ENCODE data around the gene VASH1. TPM values are rescaled to one million over a fixed set of nuclear protein-coding genes. Genes with fewer than 3 reads are reported as not detected.
"Not testable (repeated sequence)": the region's sequence is repeated elsewhere in the genome, so short reads cannot be mapped to it uniquely, and the experiment has no call there.

Gene VASH1
- polyA plus RNA-seq, 3 donors from 2014 or later, result 1.6 to 2.9 TPM; not detected in 1

DNA sequence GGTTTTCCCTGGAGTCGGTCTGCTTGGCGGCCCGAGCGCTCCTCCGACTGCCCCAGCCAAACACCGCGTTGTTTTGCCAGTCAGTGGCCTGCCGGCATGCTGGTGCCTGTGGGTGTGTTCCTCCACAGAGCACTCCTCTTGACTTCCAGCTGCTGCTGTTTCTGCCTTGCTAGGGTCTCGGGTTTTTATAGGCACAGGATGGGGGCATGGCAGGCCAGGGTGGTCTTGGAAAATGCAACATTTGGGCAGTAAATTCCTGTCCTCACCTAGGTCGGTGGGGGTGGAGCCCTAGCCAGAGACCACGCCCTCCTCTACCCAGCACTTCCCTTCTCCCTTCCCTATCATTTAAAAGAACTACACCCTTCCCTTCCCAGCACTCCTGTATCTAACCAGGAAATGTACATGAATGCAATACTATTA is 34.7 kb upstream of the VASH1 start:
- H3K4me3 Mint-ChIP-seq, result no peak overlapping the region
- H3K27me3 Mint-ChIP-seq (ENCODE audit: low read depth in 3 of 3), result peaks cover 0 to 5% (median 0%) of the 10 kb centered on the region in 3 donors
- H3K9me3 Mint-ChIP-seq, result no peaks in the 10 kb centered on the region
- H3K36me3 Mint-ChIP-seq, result no peaks in the 10 kb centered on the region
- no peak for DNase-seq
- no peak overlapping the region for H3K27ac Mint-ChIP-seq
- no peaks in the 10 kb centered on the region for H3K4me1 Mint-ChIP-seq

DNA sequence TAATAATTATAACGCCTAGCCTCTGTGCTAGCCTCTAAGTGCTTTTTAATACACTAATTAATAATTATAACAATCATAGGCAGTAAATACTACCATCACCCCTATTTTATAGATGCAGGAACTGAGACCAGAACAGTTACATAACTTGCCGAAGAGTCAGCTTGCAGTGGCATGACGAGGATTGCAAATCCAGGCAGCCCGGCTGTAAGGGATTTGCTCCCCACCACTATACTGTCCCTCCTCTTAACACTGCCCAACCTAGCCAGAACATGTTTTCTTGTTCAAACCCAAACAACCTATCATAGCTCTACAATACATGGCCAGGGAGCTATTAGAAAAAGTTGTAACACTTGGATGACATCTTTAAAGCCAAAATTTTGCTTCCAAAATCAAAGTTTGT is 33.9 kb upstream of the VASH1 start:
- no peak overlapping the region for H3K27ac Mint-ChIP-seq

DNA sequence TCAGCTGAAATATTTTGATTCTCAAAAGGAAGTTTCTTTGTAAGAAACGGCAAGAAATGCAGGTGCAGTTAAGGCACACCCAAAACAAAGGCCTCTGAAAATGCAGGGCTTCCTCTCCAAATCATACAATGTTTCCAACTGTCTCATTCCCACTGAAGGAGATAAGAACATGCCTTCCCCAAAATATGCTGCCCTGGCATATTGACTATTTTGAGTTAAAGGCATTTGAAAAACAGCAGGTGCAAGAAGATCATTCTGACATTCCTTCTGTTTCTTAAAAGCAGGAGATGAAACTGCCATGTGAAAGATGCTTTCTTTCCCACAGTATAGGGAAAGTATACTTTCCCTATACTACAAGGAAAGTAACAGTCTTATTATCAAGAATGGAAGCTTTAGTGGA is 33.4 kb upstream of the VASH1 start:
- no peak for DNase-seq
- Mint-ChIP-seq H3K4me3 (no peak overlapping the region), H3K4me1 (no peaks in the 10 kb centered on the region), H3K27ac (no peak overlapping the region), H3K9me3 (no peaks in the 10 kb centered on the region), H3K27me3 (ENCODE audit: low read depth in 3 of 3) (peaks cover 0 to 3% (median 0%) of the 10 kb centered on the region in 3 donors), H3K36me3 (no peaks in the 10 kb centered on the region)

More for the DNA sequence above, 33.9 kb upstream of the VASH1 start:
- no peaks in the 10 kb centered on the region for H3K4me1 Mint-ChIP-seq
- no peak overlapping the region for H3K4me3 Mint-ChIP-seq
- H3K36me3 Mint-ChIP-seq, result no peaks in the 10 kb centered on the region
- H3K27me3 Mint-ChIP-seq (ENCODE audit: low read depth in 3 of 3), result peaks cover 0 to 3% (median 0%) of the 10 kb centered on the region in 3 donors
- no peaks in the 10 kb centered on the region for H3K9me3 Mint-ChIP-seq
- no peak for DNase-seq

DNA sequence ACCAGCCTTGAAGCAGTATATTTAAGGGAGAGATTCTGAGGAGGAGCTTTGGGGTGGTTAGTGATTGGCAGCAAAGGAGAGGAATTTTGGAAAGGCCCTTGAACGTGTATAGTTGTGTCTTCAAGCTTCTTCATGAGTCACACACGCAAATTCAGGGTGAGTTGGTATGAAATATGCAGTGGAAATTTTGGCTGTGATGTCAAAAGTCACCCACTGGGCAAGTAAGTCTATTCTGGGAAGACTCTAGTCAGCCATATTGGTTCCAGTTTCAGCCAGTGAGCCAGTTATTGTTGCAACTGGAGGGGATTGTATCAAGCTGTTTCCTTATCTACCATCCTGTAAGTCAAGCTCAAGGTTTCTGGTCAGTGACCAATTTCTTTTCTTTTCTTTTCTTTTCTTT is 32.0 kb upstream of the VASH1 start:
- DNase-seq, result no peak
- no peaks in the 10 kb centered on the region for H3K4me1 Mint-ChIP-seq
- no peaks in the 10 kb centered on the region for H3K36me3 Mint-ChIP-seq
- no peaks in the 10 kb centered on the region for H3K9me3 Mint-ChIP-seq
- H3K4me3 Mint-ChIP-seq, result no peak overlapping the region
- no peak overlapping the region for H3K27ac Mint-ChIP-seq
- peaks cover 0 to 3% (median 0%) of the 10 kb centered on the region in 3 donors for H3K27me3 Mint-ChIP-seq (ENCODE audit: low read depth in 3 of 3)

DNA sequence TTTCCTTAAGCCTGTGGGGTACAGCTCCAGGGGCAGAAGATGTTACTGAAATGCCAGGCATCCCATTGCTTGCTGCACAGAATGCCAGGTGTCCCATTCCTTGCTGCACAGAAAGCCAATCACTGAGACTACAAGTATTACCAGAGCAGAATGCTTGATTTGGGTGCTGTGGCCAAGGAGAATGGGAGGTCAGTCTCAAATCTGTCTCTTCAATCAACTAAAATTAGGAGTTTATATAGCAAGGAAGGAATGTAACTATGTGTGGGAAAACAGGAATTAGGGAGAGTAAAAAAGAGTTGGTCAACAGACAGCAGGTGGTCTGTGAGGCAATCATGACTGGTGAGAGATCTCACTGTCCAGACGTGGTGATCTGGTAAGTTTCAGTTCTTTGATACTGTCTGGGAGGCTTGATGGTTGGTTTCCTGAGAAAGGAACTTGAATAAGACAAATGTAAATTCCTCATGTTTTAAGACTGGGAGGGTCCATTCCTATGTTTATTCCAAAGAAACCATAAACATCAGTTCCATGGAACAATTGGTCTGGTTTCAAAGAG is 31.2 kb upstream of the VASH1 start:
- no peaks in the 10 kb centered on the region for H3K36me3 Mint-ChIP-seq
- H3K27me3 Mint-ChIP-seq (ENCODE audit: low read depth in 3 of 3), result peaks cover 0 to 3% (median 0%) of the 10 kb centered on the region in 3 donors
- no peaks in the 10 kb centered on the region for H3K4me1 Mint-ChIP-seq
- no peak overlapping the region for H3K27ac Mint-ChIP-seq
- H3K9me3 Mint-ChIP-seq, result no peaks in the 10 kb centered on the region
- DNase-seq, result no peak
- H3K4me3 Mint-ChIP-seq, result no peak overlapping the region

DNA sequence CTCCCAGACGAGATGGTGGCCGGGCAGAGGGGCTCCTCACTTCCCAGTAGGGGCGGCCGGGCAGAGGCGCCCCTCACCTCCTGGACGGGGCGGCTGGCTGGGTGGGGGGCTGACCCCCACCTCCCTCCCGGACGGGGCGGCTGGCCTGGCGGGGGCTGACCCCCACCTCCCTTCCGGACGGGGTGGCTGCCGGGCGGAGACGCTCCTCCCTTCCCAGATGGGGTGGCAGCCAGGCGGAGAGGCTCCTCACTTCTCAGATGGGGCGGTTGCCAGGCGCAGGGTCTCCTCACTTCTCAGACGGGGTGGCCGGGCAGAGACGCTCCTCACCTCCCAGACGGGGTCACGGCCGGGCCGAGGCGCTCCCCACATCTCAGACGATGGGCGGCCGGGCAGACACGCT is 26.8 kb upstream of the VASH1 start:
- not testable (repeated sequence) for H3K36me3 Mint-ChIP-seq; H3K4me3 Mint-ChIP-seq; H3K27me3 Mint-ChIP-seq (ENCODE audit: low read depth in 3 of 3); H3K27ac Mint-ChIP-seq; H3K9me3 Mint-ChIP-seq; DNase-seq; H3K4me1 Mint-ChIP-seq

DNA sequence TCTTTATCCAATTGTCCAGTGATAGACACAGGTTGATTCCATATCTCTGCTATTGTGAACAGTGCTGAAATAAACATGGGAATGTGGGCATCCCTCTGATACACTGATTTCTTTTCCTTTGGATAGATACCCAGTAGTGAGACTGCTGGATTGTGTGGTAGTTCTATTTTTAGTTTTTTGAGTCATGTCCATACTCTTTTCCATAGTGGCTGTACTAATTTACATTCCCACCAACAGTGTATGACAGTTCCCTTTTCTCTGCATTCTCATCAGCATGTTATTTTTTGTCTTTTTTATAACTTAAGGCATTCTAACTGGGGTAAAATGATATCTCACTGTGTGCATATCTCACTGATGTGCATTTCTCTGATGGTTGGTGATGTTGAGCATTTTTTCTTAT is 24.8 kb upstream of the VASH1 start:
- peaks cover 0 to 7% (median 3%) of the 10 kb centered on the region in 3 donors for H3K36me3 Mint-ChIP-seq
- no peak for DNase-seq
- H3K4me3 Mint-ChIP-seq, result no peak overlapping the region
- H3K27ac Mint-ChIP-seq, result no peak overlapping the region
- H3K27me3 Mint-ChIP-seq (ENCODE audit: low read depth in 3 of 3), result peaks cover 3 to 8% (median 3%) of the 10 kb centered on the region in 3 donors
- peaks cover 15 to 25% (median 18%) of the 10 kb centered on the region in 6 donors for H3K9me3 Mint-ChIP-seq
- H3K4me1 Mint-ChIP-seq, result no peaks in the 10 kb centered on the region

DNA sequence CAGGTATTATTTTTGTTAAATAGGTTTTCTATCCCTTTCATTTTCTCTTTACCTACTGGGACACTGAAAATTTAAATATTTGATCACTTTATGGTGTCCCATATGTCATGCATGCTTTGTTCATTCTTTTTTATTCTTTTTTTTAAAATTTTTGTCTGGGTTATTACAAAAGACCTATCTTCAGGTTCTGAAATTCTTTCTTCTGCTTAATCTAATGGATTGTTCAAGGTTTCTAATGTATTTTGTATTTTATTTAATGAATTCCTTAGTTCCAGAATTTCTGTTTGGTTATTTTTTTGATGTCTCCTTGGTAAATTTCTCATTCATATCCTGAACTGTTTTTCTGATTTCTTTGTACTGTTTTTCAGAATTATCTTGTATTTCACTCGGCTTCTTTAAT is 20.2 kb upstream of the VASH1 start:
- H3K4me1 Mint-ChIP-seq, result no peaks in the 10 kb centered on the region
- no peak for DNase-seq
- H3K27me3 Mint-ChIP-seq (ENCODE audit: low read depth in 3 of 3), result peaks cover 3 to 8% (median 4%) of the 10 kb centered on the region in 3 donors
- no peak overlapping the region for H3K27ac Mint-ChIP-seq
- peaks cover 0 to 7% (median 3%) of the 10 kb centered on the region in 3 donors for H3K36me3 Mint-ChIP-seq
- no peak overlapping the region for H3K4me3 Mint-ChIP-seq
- H3K9me3 Mint-ChIP-seq, result peaks cover 15 to 32% (median 25%) of the 10 kb centered on the region in 6 donors

DNA sequence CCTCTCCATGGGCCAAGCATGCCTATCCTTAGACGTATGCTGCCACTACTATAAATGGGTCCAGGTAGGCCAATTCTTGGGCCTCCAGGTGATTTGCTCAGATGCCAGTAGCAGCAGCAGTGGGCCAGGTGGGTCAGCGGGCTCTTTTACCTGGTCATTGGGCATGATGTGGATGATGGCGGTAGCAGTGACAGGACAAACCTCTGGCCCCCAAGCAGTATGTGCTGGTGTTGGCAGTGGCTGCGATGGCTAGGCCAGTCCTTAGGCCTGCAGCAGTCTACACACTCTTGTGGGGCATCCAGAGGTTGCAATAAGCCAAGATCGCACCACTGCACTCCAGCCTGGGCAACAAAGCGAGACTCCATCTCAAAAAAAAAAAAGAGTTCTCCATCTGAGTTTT is 19.1 kb upstream of the VASH1 start:
- no peak for DNase-seq
- Mint-ChIP-seq H3K36me3 (peaks cover 0 to 7% (median 3%) of the 10 kb centered on the region in 3 donors), H3K27me3 (ENCODE audit: low read depth in 3 of 3) (peaks cover 3 to 8% (median 4%) of the 10 kb centered on the region in 3 donors), H3K9me3 (peaks cover 15 to 32% (median 25%) of the 10 kb centered on the region in 6 donors), H3K4me1 (no peaks in the 10 kb centered on the region), H3K27ac (no peak overlapping the region), H3K4me3 (no peak overlapping the region)

DNA sequence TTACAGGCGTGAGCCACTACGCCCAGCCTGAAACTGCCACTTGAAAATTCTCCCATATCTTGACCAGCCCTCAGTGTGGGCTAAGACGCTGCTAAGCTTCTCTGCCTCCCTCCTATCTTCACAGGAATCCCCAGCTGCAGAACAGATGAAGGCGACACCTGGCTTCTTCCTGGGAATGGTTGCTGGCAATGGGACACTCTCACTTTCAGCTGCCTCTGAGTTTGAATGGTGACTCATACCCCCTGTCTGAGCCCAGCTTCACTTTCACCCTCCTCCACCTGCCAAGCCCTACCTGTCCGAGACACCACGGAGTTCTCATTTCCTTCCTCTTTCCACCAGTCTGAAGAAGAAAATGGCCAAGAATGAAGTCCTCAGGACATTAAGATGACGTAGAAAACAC is 18.3 kb upstream of the VASH1 start:
- Mint-ChIP-seq H3K36me3 (peaks cover 0 to 7% (median 3%) of the 10 kb centered on the region in 3 donors), H3K9me3 (peaks cover 15 to 32% (median 25%) of the 10 kb centered on the region in 6 donors), H3K4me3 (no peak overlapping the region)

DNA sequence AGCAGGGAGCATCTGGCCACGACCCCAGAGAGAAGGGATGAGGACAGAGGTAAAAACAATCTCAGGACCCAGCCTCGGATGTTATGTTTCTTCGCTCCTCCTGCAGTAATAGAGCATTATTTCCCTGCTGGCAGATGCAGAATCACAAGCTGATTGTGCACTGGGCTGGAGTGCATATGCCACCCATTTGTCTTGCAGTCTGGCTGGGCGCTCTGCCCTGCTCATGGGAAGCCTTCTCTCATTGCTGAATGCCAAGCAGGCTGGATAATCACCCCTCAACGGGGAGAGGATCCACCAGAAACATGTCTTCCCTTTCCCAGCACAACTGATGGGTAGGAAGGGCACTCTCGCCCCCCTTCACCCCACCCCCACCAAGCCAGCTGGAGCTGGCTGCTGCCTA is 8.5 kb upstream of the VASH1 start:
- H3K4me3 Mint-ChIP-seq, result no peak overlapping the region

More for the DNA sequence above, 18.3 kb upstream of the VASH1 start:
- DNase-seq, result no peak
- H3K27me3 Mint-ChIP-seq (ENCODE audit: low read depth in 3 of 3), result peaks cover 3 to 10% (median 4%) of the 10 kb centered on the region in 3 donors
- no peak overlapping the region for H3K27ac Mint-ChIP-seq
- no peaks in the 10 kb centered on the region for H3K4me1 Mint-ChIP-seq

DNA sequence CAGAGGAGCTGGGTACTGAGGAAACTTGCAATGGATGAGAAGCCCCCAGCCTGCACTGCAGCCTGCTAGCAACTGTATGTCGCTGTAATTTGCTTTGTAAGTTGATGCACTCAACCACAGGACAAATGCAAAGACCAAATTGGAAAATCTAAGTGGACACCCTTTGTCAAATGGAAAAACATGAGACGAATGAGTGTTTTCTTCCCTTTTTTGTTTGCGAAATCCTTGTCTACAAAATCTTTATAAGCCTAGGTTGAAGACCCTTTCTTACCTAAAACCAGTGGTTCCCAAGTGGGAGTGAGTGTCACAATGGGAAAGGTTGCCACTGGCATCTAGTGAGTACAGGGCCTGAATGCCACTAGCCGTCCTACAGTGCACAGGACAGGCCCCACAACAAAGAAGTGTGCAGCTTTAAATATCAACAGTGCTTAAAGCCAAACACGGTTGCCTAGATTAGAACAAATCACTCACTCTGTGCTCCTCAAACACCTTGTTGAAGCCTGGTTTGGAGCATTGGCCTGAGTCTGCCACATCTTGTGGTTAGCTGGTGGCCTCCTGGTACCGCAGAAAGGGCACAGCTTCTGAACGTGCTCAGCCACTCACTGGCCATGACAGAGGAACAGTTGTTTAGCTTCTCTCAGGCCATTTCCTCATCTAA is 7.6 kb upstream of the VASH1 start:
- peaks cover 2 to 5% (median 4%) of the 10 kb centered on the region in 3 donors for H3K27me3 Mint-ChIP-seq (ENCODE audit: low read depth in 3 of 3)

More for the DNA sequence above, 8.5 kb upstream of the VASH1 start:
- no peak overlapping the region for H3K27ac Mint-ChIP-seq
- H3K9me3 Mint-ChIP-seq, result no peaks in the 10 kb centered on the region
- H3K4me1 Mint-ChIP-seq, result no peaks in the 10 kb centered on the region
- H3K27me3 Mint-ChIP-seq (ENCODE audit: low read depth in 3 of 3), result peaks cover 0 to 6% (median 4%) of the 10 kb centered on the region in 3 donors
- no peaks in the 10 kb centered on the region for H3K36me3 Mint-ChIP-seq
- no peak for DNase-seq

DNA sequence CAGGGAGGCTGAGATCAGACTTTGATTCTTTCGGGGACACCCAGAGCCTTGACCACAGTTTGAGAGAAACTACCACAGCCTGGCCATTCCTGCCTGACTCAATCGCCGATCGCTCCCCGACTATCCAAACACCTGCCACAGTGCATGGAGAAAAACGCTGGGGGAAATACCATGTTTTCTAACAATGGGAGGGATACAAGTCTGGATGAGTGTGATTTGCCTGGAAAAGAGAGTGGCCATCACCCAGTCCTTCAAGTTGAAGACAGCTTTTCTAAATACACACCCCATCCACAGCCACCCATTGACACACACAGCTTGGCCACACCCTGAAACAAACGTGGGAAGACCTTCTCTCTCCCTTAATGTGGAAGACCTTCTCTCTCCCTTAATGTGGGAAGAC is 6.7 kb upstream of the VASH1 start:
- Mint-ChIP-seq H3K4me1 (no peaks in the 10 kb centered on the region), H3K36me3 (no peaks in the 10 kb centered on the region), H3K27ac (no peak overlapping the region), H3K4me3 (no peak overlapping the region), H3K9me3 (no peaks in the 10 kb centered on the region), H3K27me3 (ENCODE audit: low read depth in 3 of 3) (peaks cover 5 to 7% (median 6%) of the 10 kb centered on the region in 3 donors)
- no peak for DNase-seq

More for the DNA sequence above, 7.6 kb upstream of the VASH1 start:
- no peak for DNase-seq
- H3K4me1 Mint-ChIP-seq, result no peaks in the 10 kb centered on the region
- H3K27ac Mint-ChIP-seq, result no peak overlapping the region
- no peaks in the 10 kb centered on the region for H3K36me3 Mint-ChIP-seq
- H3K4me3 Mint-ChIP-seq, result no peak overlapping the region
- H3K9me3 Mint-ChIP-seq, result no peaks in the 10 kb centered on the region

DNA sequence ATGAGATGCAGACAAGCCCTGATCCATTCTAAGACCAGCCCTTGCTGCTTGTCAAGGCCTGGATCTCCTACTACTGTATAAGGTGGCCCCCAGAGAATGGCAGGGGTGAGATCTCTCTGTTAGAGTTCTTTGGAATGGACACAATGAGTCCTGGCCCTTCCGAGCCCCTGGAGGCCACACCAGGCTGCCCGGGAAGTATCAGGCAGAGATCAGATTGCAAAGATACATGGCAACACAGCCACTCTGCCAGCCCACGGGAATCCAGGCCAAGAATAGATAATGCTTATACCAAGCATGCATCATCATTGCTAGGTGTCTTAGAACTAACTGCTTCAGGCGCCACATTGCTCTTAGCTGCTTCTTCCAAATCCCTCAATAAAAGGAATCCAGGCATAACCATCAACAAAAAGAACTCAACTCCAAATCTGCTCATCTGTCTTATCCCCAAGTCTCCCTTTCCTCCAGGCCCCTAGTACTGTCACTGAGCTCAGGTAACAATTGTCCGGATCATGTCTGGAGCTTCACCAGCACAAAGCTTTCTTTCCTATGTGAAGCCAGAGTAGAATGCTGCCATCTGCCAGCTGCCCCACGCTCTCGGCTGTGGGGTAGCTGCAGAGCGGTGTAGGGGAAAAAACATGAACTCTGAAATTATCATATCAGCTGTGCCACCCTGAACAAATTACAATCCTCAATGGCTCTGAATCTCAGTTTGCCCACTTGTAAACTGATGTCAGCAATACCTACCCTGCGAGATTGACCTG is 5.5 kb upstream of the VASH1 start:
- Mint-ChIP-seq H3K36me3 (no peaks in the 10 kb centered on the region), H3K4me3 (no peak overlapping the region), H3K27ac (no peak overlapping the region)

More for the DNA sequence above, 5.5 kb upstream of the VASH1 start:
- Mint-ChIP-seq H3K9me3 (no peaks in the 10 kb centered on the region), H3K4me1 (peaks cover 0 to 5% of the 10 kb centered on the region in 2 donors), H3K27me3 (ENCODE audit: low read depth in 3 of 3) (peaks cover 5 to 7% (median 7%) of the 10 kb centered on the region in 3 donors)
- DNase-seq, result no peak

Measured in immature natural killer cell (primary cell).